Activated CD8-positive, alpha-beta T cell treated with anti-CD3 and anti-CD28 coated beads, Interleukin-2, amount 10 ng/mL, durations not matched to agents 7 days and 5 days (primary cell): ENCODE data around the gene OLFM3. TPM values are rescaled to one million over a fixed set of nuclear protein-coding genes. Genes with fewer than 3 reads are reported as not detected.

Experiments
- ATAC-seq: fragments of 150-1000 bp; cut with Tn5 transposase; one replicate; pipeline ENCODE4 v1.10.0; 2021; ENCODE audit warnings: moderate library complexity
- CTCF ChIA-PET: fragments of 350-600 bp; sonication (Branson Sonifier 250); formaldehyde crosslinking; loops from one replicate; lab custom pipeline; 2021; ENCODE audit warnings: antibody characterized with exemption; lab: Charles Lee
- POLR2A ChIA-PET: fragments of 350-600 bp; sonication (Branson Sonifier 250); formaldehyde crosslinking; loops from one replicate; lab custom pipeline; 2021; ENCODE audit warnings: antibody characterized with exemption; lab: Charles Lee
- DNase-seq: peaks from one replicate; pipeline ENCODE4 v3.0.0-alpha.2; 2020
- H3K27ac Mint-ChIP-seq: one replicate; pipeline ENCODE4 v1.8.0; 2021; ENCODE audit warnings: mild to moderate bottlenecking, mixed read lengths
- H3K27me3 Mint-ChIP-seq: one replicate; pipeline ENCODE4 v1.8.0; 2021; ENCODE audit warnings: low read depth, mixed read lengths
- H3K36me3 Mint-ChIP-seq: one replicate; pipeline ENCODE4 v1.8.0; 2021; ENCODE audit warnings: low read depth, mixed read lengths
- H3K4me1 Mint-ChIP-seq: one replicate; pipeline ENCODE4 v1.8.0; 2021; ENCODE audit warnings: low read depth, mixed read lengths
- H3K4me3 Mint-ChIP-seq: one replicate; pipeline ENCODE4 v1.8.0; 2021; ENCODE audit warnings: mild to moderate bottlenecking, mixed read lengths
- H3K9me3 Mint-ChIP-seq: one replicate; pipeline ENCODE4 v1.8.0; 2022; ENCODE audit warnings: mixed read lengths; ENCODE audit not compliant: insufficient read depth
- total RNA-seq, 2 experiments: library from RNA; stranded (reverse); gene quantifications; one replicate each; pipeline ENCODE4 v1.2.3, GENCODE V29; 2021

Gene OLFM3
- total RNA-seq = not detected

DNA sequence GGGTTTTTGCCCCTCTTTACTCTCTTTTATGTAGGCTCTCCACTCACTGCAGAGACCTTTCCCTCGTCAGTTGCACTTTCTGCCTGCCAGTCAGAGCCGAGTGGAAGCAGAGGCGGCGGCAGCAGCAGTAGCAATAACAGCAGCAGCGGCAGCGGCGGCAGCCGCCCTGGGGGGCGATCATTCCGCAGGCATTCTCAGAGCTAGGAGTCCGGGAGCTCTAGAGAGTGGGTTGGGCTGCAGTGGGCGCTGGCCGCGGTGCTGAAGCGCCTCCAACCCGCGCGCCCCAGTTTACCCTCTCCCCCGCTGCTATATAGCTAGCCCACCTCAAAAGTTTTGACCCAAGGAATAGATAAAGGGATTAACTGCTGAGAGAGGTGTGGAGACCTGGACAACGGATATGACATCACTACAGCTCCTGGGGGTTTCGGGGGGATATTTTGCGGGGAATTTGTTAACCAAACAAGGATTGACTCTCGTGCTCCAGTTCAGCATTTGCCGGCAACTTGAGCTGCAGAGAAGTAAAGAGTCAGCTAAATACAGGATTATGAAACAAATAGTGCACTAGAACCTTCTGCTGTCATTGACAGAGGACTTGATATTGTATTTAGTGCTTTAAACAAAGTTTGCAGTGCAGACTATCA is at the start of gene OLFM3:
Gene OLFM3 (minus strand): TSS at position 102 of the 641 bp plus-strand sequence.
- Mint-ChIP-seq H3K9me3 (no peaks in the 10 kb centered on the region), H3K4me1 (no peaks in the 10 kb centered on the region), H3K36me3 (no peaks in the 10 kb centered on the region), H3K4me3 (no peak within 1 kb of the TSS), H3K27ac (no peak within 1 kb of the TSS), H3K27me3 (peaks cover 7% of the 10 kb centered on the region)
- ATAC-seq (no peak), DNase-seq (no peak)
- ChIA-PET CTCF (interaction anchor here (1.0 kb wide), 1 partner anchor 29 kb away, joined by 3 read pairs; no protein-coding TSS in a partner anchor), POLR2A (no interaction called here)

DNA sequence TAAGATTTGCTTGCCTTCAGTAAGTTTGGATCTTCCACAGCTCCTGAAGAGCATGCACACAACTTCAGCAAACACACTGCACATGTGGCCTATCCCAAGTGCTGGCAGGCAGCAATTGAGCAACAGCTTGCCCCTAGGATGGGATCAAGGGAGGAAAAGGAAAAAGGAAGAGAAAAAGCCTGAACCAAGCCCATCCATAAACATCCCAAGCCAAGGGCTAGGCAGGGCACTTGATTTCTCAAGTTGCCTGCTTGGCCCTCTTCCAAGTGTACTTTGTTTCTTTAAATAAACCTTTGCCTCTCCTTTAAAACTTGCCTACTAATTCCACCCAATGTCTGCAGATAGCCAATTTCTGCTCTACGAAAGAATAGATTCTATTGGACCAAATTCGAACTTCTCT is 49.0 kb upstream of the OLFM3 start:
- POLR2A ChIA-PET = no interaction called here
- Mint-ChIP-seq H3K27me3 (no peaks in the 10 kb centered on the region), H3K36me3 (no peaks in the 10 kb centered on the region), H3K4me3 (no peak overlapping the region), H3K27ac (no peak overlapping the region), H3K4me1 (no peaks in the 10 kb centered on the region), H3K9me3 (no peaks in the 10 kb centered on the region)
- DNase-seq (no peak), ATAC-seq (no peak)
- CTCF ChIA-PET = no interaction called here

DNA sequence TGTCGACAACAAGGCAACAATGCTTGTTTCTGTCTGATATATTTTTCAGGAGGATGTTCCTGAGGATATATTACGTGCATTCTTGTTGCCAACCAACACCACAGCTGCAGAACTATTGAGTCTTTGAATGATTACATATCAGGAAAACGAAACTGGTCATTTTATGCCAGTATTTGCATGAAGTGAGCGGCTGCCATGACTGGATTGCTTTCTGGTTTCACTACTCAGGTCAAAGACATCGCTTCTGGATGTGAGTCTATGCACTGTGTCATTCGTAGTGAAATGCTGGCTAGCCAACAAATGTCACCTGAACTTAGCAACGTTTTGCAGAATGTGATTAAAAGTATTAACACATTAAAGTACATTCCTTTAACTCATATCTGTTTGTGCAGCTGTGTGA is 35.8 kb upstream of the OLFM3 start:
- ChIA-PET CTCF (no interaction called here), POLR2A (no interaction called here)
- no peaks in the 10 kb centered on the region for H3K36me3 Mint-ChIP-seq
- H3K4me1 Mint-ChIP-seq = no peaks in the 10 kb centered on the region
- no peak for DNase-seq
- H3K4me3 Mint-ChIP-seq = no peak overlapping the region
- no peaks in the 10 kb centered on the region for H3K27me3 Mint-ChIP-seq
- H3K27ac Mint-ChIP-seq = no peak overlapping the region
- H3K9me3 Mint-ChIP-seq = peaks cover 8% of the 10 kb centered on the region
- no peak for ATAC-seq

DNA sequence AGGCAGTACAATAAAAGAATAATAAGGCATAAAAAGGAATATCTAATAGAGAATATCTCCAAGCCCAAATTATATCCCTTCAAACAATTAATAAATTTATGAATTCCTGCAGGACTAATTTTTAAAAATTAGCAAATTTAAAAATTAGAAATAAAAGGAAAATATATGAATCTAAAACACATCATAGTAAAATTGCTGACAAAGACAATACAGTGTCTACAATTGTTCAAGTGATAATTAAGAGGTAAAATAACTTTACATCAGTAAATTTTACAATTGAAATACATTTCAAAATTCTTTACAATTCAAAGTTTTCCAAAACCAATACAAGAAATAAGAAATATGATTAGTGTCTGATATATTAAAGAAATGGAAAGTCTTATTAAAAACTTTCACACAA is 22.8 kb upstream of the OLFM3 start:
- Mint-ChIP-seq H3K4me3 (no peak overlapping the region), H3K9me3 (peaks cover 4% of the 10 kb centered on the region), H3K4me1 (no peaks in the 10 kb centered on the region), H3K36me3 (no peaks in the 10 kb centered on the region), H3K27ac (no peak overlapping the region), H3K27me3 (no peaks in the 10 kb centered on the region)
- CTCF ChIA-PET = no interaction called here
- no peak for DNase-seq
- POLR2A ChIA-PET = no interaction called here
- no peak for ATAC-seq

DNA sequence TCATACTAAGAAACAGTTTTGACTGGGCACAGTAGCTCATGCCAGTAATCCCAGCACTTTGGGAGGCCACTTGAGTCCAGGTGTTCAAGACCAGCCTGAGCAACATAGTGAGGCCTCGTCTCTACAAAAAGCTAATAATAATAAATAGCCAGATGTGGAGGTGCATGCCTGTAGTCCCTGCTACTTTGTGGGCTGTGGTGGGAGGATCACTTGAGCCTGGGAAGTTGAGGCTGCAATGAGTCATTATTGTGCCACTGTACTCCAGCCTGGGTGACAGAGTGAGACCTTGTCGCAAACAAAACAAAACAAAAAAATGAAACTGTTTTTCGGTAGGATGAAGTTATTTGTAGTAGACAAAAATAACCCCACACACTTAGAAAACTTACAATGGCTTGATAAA is 19.0 kb upstream of the OLFM3 start:
- ATAC-seq (no peak), DNase-seq (no peak)
- H3K4me1 Mint-ChIP-seq = no peaks in the 10 kb centered on the region
- peaks cover 4% of the 10 kb centered on the region for H3K9me3 Mint-ChIP-seq
- ChIA-PET CTCF (no interaction called here), POLR2A (no interaction called here)
- no peak overlapping the region for H3K27ac Mint-ChIP-seq
- H3K4me3 Mint-ChIP-seq = no peak overlapping the region
- no peaks in the 10 kb centered on the region for H3K36me3 Mint-ChIP-seq
- H3K27me3 Mint-ChIP-seq = no peaks in the 10 kb centered on the region

DNA sequence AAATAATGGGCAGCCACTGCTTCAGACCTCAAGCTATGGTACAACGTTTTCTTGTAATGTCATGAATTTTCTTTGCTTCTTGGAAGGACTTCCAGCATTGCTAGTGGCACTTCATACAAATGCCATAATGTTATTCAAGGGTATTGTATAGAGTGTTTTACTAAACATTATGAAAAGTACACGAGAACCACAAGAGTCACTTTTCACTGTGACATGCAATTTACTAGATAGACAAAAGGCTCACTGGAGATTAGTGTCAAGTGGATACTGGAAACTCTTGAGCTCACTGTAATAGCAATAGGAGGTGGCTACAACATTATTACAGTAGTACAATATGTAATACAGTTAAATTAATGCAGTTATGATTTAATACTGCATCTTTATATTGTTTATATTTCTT is 5.3 kb upstream of the OLFM3 start:
- H3K9me3 Mint-ChIP-seq = no peaks in the 10 kb centered on the region
- DNase-seq = no peak
- POLR2A ChIA-PET = no interaction called here
- H3K27ac Mint-ChIP-seq = no peak overlapping the region
- CTCF ChIA-PET = no interaction called here
- H3K4me3 Mint-ChIP-seq = no peak overlapping the region
- no peak for ATAC-seq
- no peaks in the 10 kb centered on the region for H3K36me3 Mint-ChIP-seq
- H3K27me3 Mint-ChIP-seq = peaks cover 1% of the 10 kb centered on the region
- no peaks in the 10 kb centered on the region for H3K4me1 Mint-ChIP-seq

DNA sequence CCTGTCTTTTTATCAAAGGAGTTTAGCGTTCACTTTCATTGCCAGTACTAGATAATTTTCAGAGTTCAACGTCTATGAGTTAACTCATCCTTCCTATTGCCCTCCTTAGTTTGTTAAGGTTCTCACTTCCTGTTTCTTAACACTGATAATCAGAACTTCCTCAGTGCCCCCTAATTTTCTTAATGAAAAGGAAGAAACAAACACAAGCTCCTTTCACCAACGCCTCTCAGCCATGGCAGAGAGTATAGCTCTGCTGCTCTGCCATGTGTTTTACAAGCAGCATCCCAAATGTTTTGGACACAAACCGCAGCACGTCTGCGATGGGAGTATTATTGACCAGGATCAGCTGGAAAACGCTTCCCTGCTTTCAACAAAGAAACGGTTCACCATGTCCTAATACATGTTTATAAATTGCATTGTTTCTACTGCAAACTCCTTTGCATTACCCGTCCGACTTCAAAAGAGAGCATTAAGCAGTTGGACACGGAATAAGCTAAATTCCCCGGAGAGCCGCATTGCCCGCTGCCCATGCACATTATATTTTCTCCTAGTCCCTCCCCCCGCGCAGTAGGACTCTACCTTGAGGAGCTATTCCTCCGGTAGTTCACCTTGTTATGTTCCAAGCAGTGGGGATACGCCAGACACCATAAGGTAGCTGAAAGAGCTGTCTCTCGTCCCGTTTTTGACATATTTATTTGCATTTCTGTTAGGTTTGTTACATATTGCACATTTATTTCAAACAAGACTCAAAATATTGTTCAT is 561 bp downstream of the OLFM3 start:
- ATAC-seq = no peak
- CTCF ChIA-PET = interaction anchor here (0.8 to 1.0 kb wide), 2 partner anchors 25 to 28 kb away, joined by 3 read pairs; no protein-coding TSS in a partner anchor
- Mint-ChIP-seq H3K27ac (no peak overlapping the region), H3K36me3 (no peaks in the 10 kb centered on the region), H3K4me3 (no peak overlapping the region), H3K27me3 (peaks cover 7% of the 10 kb centered on the region), H3K4me1 (no peaks in the 10 kb centered on the region), H3K9me3 (no peaks in the 10 kb centered on the region)
- no peak for DNase-seq
- POLR2A ChIA-PET = interaction anchor here (0.6 kb wide), 1 partner anchor 189 kb away, joined by 3 read pairs; no protein-coding TSS in a partner anchor

DNA sequence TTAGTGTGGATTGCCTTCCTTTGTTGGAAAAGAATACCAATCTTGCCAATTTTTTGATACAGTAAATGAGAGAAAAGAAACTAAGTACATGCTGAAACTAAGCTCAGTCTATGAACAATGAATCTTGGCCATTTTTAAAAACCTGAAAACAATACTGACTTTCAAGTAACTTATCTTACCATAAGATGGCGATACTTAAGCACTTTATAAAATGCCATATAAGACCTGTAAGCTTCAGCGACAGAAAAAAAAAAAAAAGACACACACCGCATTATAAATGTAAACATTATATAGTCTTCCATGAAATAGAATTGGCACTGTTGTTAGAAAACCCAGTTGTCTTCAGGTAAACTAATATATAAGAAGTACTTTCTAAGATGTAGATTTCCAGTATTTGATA is 3.0 kb downstream of the OLFM3 start:
- Mint-ChIP-seq H3K4me3 (no peak overlapping the region), H3K9me3 (no peaks in the 10 kb centered on the region), H3K27ac (no peak overlapping the region), H3K4me1 (no peaks in the 10 kb centered on the region), H3K36me3 (no peaks in the 10 kb centered on the region), H3K27me3 (peaks cover 7% of the 10 kb centered on the region)
- CTCF ChIA-PET = no interaction called here
- POLR2A ChIA-PET = no interaction called here
- ATAC-seq = no peak
- no peak for DNase-seq

DNA sequence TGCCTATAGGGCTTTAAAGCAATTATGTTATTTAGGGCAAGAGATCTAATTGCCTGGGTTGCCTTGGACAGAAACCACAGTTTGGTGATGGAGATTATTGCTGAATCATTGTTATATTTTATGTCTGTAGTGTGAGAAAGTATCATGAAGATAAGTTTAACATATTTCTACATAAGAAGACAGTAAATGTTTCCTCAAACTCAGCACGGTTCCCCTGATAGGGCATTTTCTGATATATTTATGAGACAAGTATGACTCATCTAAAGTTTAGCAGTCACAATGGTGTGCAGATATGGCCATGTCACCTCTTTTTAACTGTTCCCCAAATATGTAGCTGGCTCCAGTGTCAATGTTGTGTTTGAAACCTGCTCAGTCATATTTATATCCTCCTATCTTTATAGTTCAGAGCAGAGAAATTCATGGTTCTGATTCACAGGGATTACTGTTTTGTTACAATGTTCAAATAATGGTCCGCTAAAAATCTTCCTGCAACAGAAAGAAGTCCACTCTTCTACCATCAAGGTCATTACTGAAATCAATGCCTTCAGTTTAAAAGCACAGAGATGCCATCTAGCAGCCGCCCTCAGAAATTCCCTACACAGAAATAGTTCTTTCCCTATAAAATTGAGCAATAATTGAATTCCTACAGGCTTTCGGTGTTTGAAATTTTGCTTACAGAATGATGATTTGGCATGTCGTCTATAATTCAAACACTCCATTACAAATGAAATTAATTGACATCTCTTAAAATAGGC is 3.7 kb downstream of the OLFM3 start:
- no peaks in the 10 kb centered on the region for H3K9me3 Mint-ChIP-seq

DNA sequence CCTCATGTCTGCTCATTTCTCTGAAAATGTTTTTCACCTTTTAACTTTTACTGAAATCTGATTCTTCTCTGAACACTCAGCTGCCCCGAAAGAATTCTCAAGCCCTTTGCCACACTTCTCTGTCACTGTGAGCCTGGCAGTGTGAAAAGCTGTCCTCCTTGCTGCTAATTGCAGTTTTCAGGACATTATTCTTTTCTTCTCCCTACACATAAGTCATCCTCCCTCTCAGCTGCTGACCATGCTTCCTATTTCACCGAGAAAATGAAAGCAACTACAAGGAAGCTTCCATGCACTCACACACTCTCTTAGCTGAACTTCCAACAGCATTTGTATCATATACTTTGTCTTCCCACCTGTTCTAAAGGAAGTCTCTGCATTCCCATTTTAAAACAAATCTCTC is 15.8 kb downstream of the OLFM3 start:
- Mint-ChIP-seq H3K9me3 (no peaks in the 10 kb centered on the region), H3K4me3 (no peak overlapping the region), H3K27me3 (no peaks in the 10 kb centered on the region), H3K27ac (no peak overlapping the region), H3K36me3 (no peaks in the 10 kb centered on the region), H3K4me1 (no peaks in the 10 kb centered on the region)
- DNase-seq (no peak), ATAC-seq (no peak)
- ChIA-PET CTCF (no interaction called here), POLR2A (no interaction called here)

More for the DNA sequence above, 3.7 kb downstream of the OLFM3 start:
- no peaks in the 10 kb centered on the region for H3K4me1 Mint-ChIP-seq
- H3K27me3 Mint-ChIP-seq = peaks cover 7% of the 10 kb centered on the region
- ChIA-PET POLR2A (no interaction called here), CTCF (no interaction called here)
- no peak overlapping the region for H3K27ac Mint-ChIP-seq
- no peak overlapping the region for H3K4me3 Mint-ChIP-seq
- ATAC-seq = no peak
- H3K36me3 Mint-ChIP-seq = no peaks in the 10 kb centered on the region
- DNase-seq = no peak

DNA sequence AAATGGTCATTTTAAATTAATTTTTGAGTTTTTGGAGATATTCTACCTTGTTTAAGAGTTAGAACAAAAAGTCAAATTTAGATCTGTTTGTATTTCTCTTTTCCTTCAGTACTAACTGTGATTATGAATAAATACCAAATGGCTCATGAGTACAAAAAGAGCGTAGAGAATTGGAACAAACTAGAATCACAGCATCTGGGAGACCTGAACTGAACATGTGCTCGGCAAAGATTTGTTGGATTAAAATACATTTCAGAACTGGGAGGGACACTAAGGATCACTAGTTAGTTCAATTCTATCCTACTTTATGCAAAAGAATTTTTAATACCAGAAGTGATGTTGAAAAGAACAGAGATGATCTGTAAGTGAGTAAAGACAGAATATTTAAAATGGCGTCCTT is 19.5 kb downstream of the OLFM3 start:
- H3K36me3 Mint-ChIP-seq = no peaks in the 10 kb centered on the region
- H3K27ac Mint-ChIP-seq = no peak overlapping the region
- ChIA-PET POLR2A (no interaction called here), CTCF (no interaction called here)
- no peak for DNase-seq
- H3K4me1 Mint-ChIP-seq = no peaks in the 10 kb centered on the region
- H3K4me3 Mint-ChIP-seq = no peak overlapping the region
- ATAC-seq = no peak
- H3K9me3 Mint-ChIP-seq = no peaks in the 10 kb centered on the region
- H3K27me3 Mint-ChIP-seq = no peaks in the 10 kb centered on the region

DNA sequence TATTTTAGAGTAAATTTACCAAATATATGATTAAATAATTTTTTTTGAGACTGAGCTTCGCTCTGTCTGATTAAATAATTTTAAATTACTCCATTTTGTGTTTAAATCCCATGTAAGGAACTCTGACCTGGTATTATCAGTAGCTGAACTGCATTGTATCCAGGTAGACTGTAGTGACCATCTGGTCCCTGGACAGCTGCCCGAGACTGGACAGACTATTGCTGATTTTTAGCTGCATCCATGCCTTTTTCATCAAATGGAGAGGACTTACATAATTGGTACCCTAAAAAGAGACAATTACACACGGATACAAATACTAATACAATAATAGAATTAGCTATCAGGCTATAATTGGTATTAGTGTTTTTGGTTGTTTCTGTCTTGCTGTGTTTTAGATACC is 20.6 kb downstream of the OLFM3 start:
- no peaks in the 10 kb centered on the region for H3K4me1 Mint-ChIP-seq
- no peak overlapping the region for H3K27ac Mint-ChIP-seq
- H3K36me3 Mint-ChIP-seq = no peaks in the 10 kb centered on the region
- CTCF ChIA-PET = no interaction called here
- no peaks in the 10 kb centered on the region for H3K27me3 Mint-ChIP-seq
- H3K9me3 Mint-ChIP-seq = no peaks in the 10 kb centered on the region
- DNase-seq (no peak), ATAC-seq (no peak)
- POLR2A ChIA-PET = no interaction called here
- H3K4me3 Mint-ChIP-seq = no peak overlapping the region
